ENCODE measurements around the gene SPAG16.

The SPAG16 gene

GRCh38 chr2:214277880-214278279 lies 993.6 kb downstream of the SPAG16 start:
- H3K9me3 ChIP-seq (ENCODE audit: control insufficient read depth, insufficient read depth, low read depth, low read length) = no peaks in the 10 kb centered on the region
- no peak for TF ChIP-seq ZNF140 (tag by site-specific recombination; IDR thresholded peaks at IDR 0.05)
- TF ChIP-seq ZSCAN5A (tag by site-specific recombination; IDR thresholded peaks at IDR 0.05) = no peak
- TF ChIP-seq ZNF768 (tag by site-specific recombination; IDR thresholded peaks at IDR 0.05) = no peak
- no peak for TF ChIP-seq BCL6B (tag by site-specific recombination; IDR thresholded peaks at IDR 0.05)
- no peak for TF ChIP-seq ZNF16 (tag by site-specific recombination; IDR thresholded peaks at IDR 0.05; ENCODE audit: low read depth)
- no peak for TF ChIP-seq EGR2 (tag by site-specific recombination; IDR thresholded peaks at IDR 0.05; ENCODE audit: low read depth)
- no peak for TF ChIP-seq PRDM2 (tag by site-specific recombination; IDR thresholded peaks at IDR 0.05; ENCODE audit: borderline replicate concordance)
- TF ChIP-seq ZNF2 (tag by site-specific recombination; IDR thresholded peaks at IDR 0.05) = no peak
- TF ChIP-seq SP2 (tag by site-specific recombination; IDR thresholded peaks at IDR 0.05) = no peak
- TF ChIP-seq ZNF211 (tag by site-specific recombination; IDR thresholded peaks at IDR 0.05; ENCODE audit: low read depth) = no peak
- no peak for TF ChIP-seq ZSCAN23 (tag by site-specific recombination; IDR thresholded peaks at IDR 0.05)
- no peak for TF ChIP-seq ZNF530 (tag by site-specific recombination; IDR thresholded peaks at IDR 0.05; ENCODE audit: low read depth)
- no peak for TF ChIP-seq INSM2 (tag by site-specific recombination; IDR thresholded peaks at IDR 0.05)
- H3K36me3 ChIP-seq (ENCODE audit: control insufficient read depth in 2 of 2, insufficient read depth in 1 of 2, low read length in 2 of 2) = no peaks in the 10 kb centered on the region
- CTCF ChIA-PET = no interaction called here
- POLR2A ChIA-PET = no interaction called here
- H3K4me1 ChIP-seq (ENCODE audit: control insufficient read depth, insufficient read depth, low read length) = no peaks in the 10 kb centered on the region
- no peak overlapping the region for H3K27ac ChIP-seq (ENCODE audit: extremely low read depth, low read depth, low read length)
- no peak overlapping the region for H3K4me3 ChIP-seq (ENCODE audit: low read depth, low read length)

- Histone ChIP-seq H3K27ac (ENCODE audit: extremely low read depth, low read depth, low read length) (no peak overlapping the region), H3K4me3 (ENCODE audit: low read depth, low read length) (no peak overlapping the region), H3K9me3 (ENCODE audit: control insufficient read depth, insufficient read depth, low read depth, low read length) (no peaks in the 10 kb centered on the region), H3K36me3 (ENCODE audit: control insufficient read depth in 2 of 2, insufficient read depth in 1 of 2, low read length in 2 of 2) (no peaks in the 10 kb centered on the region), H3K4me1 (ENCODE audit: control insufficient read depth, insufficient read depth, low read length) (no peaks in the 10 kb centered on the region)
- POLR2A ChIA-PET = no interaction called here
- CTCF ChIA-PET = no interaction called here
- TF ChIP-seq ZNF548 (tag by site-specific recombination; IDR thresholded peaks at IDR 0.05) (no peak), ZNF785 (tag by site-specific recombination; IDR thresholded peaks at IDR 0.05) (no peak), KLF16 (tag by site-specific recombination; IDR thresholded peaks at IDR 0.05) (no peak), FEZF1 (tag by site-specific recombination; IDR thresholded peaks at IDR 0.05) (no peak)
- TF ChIP-seq, protein P1, sequence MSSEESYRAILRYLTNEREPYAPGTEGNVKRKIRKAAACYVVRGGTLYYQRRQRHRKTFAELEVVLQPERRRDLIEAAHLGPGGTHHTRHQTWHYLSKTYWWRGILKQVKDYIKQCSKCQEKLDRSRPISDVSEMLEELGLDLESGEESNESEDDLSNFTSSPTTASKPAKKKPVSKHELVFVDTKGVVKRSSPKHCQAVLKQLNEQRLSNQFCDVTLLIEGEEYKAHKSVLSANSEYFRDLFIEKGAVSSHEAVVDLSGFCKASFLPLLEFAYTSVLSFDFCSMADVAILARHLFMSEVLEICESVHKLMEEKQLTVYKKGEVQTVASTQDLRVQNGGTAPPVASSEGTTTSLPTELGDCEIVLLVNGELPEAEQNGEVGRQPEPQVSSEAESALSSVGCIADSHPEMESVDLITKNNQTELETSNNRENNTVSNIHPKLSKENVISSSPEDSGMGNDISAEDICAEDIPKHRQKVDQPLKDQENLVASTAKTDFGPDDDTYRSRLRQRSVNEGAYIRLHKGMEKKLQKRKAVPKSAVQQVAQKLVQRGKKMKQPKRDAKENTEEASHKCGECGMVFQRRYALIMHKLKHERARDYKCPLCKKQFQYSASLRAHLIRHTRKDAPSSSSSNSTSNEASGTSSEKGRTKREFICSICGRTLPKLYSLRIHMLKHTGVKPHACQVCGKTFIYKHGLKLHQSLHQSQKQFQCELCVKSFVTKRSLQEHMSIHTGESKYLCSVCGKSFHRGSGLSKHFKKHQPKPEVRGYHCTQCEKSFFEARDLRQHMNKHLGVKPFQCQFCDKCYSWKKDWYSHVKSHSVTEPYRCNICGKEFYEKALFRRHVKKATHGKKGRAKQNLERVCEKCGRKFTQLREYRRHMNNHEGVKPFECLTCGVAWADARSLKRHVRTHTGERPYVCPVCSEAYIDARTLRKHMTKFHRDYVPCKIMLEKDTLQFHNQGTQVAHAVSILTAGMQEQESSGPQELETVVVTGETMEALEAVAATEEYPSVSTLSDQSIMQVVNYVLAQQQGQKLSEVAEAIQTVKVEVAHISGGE (tag by site-specific recombination; conservative IDR thresholded peaks at IDR 0.05; ENCODE audit: low read depth) = no peak
- TF ChIP-seq, protein P2, sequence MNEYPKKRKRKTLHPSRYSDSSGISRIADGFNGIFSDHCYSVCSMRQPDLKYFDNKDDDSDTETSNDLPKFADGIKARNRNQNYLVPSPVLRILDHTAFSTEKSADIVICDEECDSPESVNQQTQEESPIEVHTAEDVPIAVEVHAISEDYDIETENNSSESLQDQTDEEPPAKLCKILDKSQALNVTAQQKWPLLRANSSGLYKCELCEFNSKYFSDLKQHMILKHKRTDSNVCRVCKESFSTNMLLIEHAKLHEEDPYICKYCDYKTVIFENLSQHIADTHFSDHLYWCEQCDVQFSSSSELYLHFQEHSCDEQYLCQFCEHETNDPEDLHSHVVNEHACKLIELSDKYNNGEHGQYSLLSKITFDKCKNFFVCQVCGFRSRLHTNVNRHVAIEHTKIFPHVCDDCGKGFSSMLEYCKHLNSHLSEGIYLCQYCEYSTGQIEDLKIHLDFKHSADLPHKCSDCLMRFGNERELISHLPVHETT (tag by site-specific recombination; IDR thresholded peaks at IDR 0.05) = no peak
These were observed 1001.7 kb downstream of the SPAG16 start for GRCh38 chr2:214286011-214286410.
